ENCODE data around the gene ACSBG1.
A peak's percentile ranks its signal among the peaks of the same experiment; 100 is the strongest.

Gene ACSBG1

DNA sequence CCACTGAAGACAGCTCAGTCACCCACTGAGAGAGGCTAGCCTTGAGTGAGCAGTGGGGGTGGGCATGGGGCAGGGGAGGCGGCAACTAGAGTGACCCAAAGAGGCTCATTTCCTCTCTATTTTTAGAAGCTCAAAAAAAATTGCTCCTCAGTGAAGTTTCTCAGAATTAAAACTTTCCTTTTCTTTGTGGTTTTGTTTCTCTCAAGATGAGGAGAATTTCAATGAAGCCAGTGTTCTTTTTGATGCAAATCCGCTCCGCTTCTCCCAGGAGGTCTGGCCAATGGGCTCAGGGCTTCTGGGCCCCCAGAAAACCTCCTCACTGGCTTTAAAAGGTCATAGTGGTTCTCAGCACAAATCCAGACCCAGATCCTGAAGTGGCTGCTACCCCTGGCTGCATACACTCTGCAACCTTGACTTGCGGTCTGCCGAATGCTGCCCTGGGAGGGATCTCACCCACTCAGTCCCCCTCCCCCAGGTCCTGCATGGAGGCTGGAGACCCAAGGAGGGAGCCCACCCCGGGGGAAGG is at the start of gene ACSBG1:
TSS of gene ACSBG1 (minus strand) at position 51 of the 526 bp plus-strand sequence. CDS start 64 bp downstream, outside the sequence.
- no peak for DNase-seq

- DNase-seq: no peak
Measured at GRCh38 chr15:78282324-78282723, 48.0 kb upstream of the ACSBG1 start.

GRCh38 chr15:78280319-78281072 is 46.1 kb upstream of the ACSBG1 start:
- DNase-seq: no peak

DNA sequence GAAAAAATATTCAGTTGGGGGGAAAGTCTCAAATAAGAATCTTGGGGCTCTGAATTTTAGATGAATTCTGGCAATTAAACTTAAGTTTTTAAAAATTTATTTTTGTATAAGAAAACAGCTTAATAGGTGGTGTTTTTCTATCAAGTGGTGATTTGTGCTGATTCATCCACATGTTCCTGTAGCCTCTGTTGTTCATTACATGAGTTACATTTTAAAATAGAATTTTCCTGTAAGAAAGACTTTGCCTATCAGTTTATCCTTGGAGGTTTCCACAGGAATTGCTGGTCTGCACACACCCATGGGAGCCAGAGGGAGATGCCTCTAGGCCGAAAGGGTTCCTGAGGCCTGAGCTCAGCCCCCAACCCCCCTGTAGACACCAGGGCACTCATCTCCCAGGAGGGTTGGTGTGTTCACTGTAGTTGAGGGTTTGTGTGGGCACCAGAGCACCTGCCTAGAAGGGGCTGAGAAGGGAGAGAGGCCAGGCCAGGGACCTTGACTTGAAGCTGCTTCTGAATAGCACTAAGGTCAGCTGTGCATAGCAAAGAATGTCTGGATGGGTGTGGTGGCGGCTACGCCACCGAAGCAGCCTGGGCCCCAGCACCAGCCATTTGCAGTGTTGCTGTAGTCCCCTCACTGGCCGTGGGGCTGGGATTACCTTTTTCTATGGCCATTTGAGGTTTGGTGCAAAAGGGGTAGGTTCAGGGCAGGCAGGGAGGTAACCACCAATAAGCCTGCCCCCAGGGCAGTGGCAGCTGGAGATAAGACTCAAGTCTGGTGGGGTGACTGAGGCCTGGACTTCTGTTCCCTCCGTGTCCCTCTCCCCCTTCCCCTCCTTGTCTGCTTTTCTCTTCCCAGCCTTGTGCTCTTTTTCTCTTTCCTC is 41.9 kb upstream of the ACSBG1 start:
- DNase-seq: no peak

DNA sequence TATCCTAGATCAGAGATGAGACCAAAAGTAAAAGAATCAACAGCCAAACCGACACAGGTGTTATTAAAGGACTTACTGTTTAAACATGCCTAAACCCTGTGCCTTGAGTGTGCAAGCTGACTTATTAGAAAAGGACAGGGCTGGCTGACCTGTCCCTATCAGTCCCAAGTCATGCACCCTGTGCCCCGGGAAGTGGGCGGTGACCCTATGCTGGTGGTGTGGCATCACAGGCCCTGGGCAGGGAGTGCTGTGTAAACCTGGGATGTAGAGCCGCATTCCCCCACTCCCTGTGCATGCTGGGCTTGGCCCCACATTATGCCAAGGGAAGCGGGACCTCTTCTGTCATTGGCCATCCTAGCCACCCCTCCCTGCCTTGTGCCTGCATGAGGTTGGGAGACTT is 40.6 kb upstream of the ACSBG1 start:
- no peak for DNase-seq

- DNase-seq: no peak
Measured at GRCh38 chr15:78272776-78273175, 38.4 kb upstream of the ACSBG1 start.

- no peak for DNase-seq
Measured at GRCh38 chr15:78272316-78272715, 38.0 kb upstream of the ACSBG1 start.

GRCh38 chr15:78266806-78267205 is 32.4 kb upstream of the ACSBG1 start:
- no peak for DNase-seq

DNA sequence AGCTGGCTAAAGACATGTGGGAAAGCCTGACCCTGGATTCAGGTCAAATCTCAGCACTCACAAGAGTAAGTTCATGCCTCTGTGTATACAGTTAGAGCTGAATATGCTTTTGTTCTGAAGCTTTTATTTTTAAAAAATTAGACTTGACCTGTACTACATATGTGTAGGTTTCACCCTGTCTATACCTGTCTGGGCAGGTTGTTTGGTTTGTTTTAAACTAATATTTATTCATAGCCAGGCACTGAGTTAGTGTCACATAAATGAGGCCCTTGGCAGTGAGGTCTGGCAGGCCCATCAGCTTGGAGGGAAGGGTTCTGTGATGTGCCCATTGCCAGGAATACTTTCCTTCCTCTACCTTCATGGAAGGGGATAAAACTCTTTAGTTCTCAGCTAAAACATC is 31.9 kb upstream of the ACSBG1 start:
- no peak for DNase-seq

DNA sequence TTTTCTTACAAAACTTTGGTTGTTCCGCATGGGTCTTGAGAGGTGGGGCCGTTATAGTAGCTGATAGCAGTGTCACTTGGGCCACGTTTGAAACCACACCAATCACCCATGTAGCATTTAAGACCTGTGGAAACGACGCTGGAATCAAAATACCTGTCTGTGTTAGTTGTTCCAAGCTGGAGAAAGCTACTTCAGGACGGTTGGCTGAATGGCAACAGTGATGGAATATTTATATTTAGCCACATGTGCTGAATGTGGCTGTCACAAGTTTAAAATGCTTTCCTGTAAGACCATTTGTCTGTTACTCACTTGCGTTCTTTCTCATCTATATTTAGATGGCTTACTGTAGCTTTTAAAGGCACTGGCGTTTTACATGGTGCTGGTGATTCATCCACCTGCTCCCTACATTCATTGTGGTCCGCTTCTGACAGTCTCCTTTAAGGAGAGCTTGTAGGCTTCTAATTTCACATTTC is 31.4 kb upstream of the ACSBG1 start:
- no peak for DNase-seq

DNA sequence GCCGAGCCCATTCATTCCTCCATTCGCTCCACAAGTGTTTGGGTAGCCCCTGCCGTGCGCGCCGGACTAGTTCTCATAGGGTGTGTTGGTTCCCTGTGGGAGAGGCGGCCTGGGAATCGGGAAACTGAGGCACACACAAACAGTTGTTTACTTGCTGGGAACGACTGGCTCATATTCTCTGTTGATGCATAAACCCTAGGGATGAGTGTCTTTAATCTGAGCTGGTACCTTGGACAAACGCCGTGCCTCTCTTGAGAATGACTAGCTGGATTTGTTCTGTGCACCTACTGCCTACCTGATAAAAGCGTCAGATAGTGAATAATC is 30.7 kb upstream of the ACSBG1 start:
- DNase-seq: no peak

- peak; percentile 76 to 84 for DNase-seq
Measured at GRCh38 chr15:78264304-78265136, 30.2 kb upstream of the ACSBG1 start, which contains the start of gene DNAJA4. TSS of gene DNAJA4 (plus strand) at chr15:78264562. CDS start at chr15:78264764, 202 bp downstream.

GRCh38 chr15:78263907-78264303 is 29.5 kb upstream of the ACSBG1 start:
- DNase-seq: no peak

DNA sequence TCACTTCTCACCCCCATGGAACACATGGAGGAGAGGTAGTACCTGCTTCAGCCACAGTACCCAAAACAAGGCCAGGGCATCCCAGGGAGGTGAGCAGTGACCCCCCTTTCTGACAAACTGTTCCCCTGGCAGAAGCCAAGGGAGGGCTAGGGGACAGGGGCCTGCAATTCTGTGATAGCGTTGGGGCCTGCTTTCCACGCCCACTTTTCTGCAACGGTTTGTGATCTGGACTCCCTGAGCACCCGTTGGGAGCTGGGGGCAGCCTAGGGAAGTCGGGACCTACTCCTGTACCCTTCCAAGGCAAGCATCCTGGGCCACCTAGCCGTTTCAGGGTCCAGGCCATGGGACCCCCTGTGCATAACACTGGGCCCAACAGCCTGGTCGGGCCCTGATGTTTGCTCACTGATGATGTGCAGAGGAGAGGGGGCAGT is 29.0 kb upstream of the ACSBG1 start:
- DNase-seq: no peak

DNA sequence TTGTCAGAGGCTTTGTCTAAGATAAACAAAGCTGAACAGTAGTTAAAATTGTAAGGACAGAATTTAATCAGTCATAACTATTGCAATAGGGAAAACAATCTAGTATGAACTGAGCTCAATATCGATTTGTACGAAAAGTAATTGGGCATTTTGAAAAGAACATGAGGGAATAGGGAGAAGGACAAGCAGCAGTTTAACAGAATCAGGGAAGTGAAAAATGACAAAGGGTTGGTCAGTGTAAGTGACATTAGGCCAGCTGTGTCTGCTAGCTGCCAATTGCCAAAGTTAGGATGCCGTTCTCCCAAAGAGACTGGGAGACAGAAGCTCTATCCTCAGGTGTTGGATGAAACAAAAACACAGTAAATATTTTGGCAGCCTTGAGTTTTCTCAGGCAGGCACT is 26.7 kb upstream of the ACSBG1 start:
- no peak for DNase-seq

GRCh38 chr15:78260489-78260888 is 26.1 kb upstream of the ACSBG1 start:
- no peak for DNase-seq

GRCh38 chr15:78259232-78259631 is 24.9 kb upstream of the ACSBG1 start:
- DNase-seq: no peak

DNA sequence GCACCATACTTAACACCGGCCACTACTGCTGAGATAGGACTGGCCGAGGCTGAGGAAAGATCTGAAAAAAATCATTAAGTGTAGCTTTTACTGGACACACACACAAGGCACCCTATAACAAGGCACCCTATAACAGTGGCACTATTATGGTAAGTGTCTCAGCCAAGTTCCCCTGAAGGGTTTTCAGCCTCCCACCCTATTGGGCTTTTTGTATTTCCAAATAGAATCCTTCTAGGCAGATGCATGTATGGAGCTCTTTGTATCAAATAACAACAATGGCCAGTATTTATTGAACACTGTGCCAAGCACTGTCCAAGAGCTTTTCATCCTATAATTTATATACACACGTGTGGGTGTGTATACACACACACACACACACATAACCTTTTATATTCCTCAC is 23.3 kb upstream of the ACSBG1 start:
- DNase-seq: no peak

DNA sequence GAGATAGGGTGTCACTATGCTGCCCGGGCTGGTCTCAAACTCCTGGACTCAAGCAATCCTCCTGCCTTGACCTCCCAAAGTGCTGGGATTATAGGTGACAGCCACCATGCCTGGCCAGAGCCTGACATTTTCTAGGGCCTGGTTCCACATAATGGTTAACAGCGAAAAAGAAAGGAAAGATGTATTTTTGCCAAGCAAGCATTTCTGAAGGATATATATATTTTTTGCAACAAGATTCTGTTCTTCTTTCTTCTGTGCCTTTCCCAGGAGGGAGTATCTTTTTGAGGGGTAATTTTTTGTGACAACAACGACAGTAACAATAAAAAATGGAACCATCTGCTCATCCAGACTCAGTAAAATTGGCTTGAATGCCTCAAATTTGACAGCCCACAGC is 21.7 kb upstream of the ACSBG1 start:
- no peak for DNase-seq

- no peak for DNase-seq
Measured at GRCh38 chr15:78255421-78256043, 21.2 kb upstream of the ACSBG1 start.

DNA sequence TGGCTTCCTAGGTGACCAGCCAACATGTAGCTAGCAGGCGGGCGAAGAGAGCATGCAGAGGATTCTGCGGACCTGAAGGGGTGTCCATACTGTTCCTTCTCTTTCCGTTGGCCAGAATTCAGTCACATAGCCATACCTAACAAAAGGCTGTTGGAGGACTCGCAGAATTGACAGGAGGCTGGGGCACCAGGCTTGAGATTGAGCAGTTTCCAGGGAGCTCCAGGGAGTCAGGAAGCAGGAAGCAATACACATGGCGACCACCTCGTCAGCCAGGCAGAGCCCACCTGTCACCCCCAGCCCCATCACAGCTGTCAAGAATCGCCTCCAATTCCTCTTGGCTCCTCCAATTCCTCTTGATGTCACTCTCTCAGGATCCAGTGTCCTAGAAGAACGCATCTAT is 16.8 kb upstream of the ACSBG1 start:
- no peak for DNase-seq

DNA sequence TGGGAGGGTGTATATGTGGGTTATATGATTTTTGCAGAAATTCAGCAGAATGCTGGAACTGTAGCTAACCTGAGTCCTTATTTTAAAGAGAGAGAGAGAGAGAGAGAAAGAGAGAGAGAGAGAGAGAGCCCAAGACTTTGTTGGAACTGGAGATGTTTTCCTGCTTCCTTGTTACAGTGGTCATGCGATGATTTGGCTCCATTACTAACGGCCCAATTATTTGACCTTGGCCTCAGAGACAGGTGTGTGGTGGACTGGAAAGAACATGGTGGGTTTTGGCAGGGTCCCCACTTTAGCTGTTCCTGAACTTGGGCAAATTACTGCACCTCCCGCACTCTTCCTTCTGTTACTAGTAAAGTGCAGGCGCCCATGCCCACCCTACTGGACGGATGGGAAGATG is 14.8 kb upstream of the ACSBG1 start:
- DNase-seq: no peak

Measured in CD4-positive, alpha-beta T cell treated with Interleukin-1 beta for 1 hour (primary cell).